Measurements from ENCODE around the gene GLUD1. TPM values are rescaled to one million over a fixed set of nuclear protein-coding genes. Genes with fewer than 3 reads are reported as not detected.

The GLUD1 gene
- total RNA-seq, 1 experiment from 2014 or later, result 132 TPM

Small RNAs within 50 kb of the gene (small RNA-seq; reads per million reads assigned to genes)
- gene AL136982.5, result not detected
- gene FAM25A, result not detected
- gene RNU6-529P, result not detected

Other genes with a start within 250 kb of the GLUD1 start
- gene MMRN2, start 137.2 kb downstream of the GLUD1 start, total RNA-seq (2014; rRNA removed; shearing (Covaris generic)), result 1.9 and 2.6 TPM in 2 replicates
- gene SNCG, start 136.2 kb downstream of the GLUD1 start, total RNA-seq (2014; rRNA removed; shearing (Covaris generic)), result 3.9 and 7.2 TPM in 2 replicates
- gene ADIRF, start 126.4 kb downstream of the GLUD1 start, total RNA-seq (2014; rRNA removed; shearing (Covaris generic)), result 0.77 and 1.2 TPM in 2 replicates
- not detected in 2 replicates for gene FAM25A, start 74.5 kb downstream of the GLUD1 start, total RNA-seq (2014; rRNA removed; shearing (Covaris generic))
- 36.8 and 40.6 TPM in 2 replicates for gene SHLD2, start 363 bp upstream of the GLUD1 start, total RNA-seq (2014; rRNA removed; shearing (Covaris generic))
- gene NUTM2A, start 130.6 kb upstream of the GLUD1 start, total RNA-seq (2014; rRNA removed; shearing (Covaris generic)), result 0.10 and 0.82 TPM in 2 replicates